T-helper 2 cell treated with Interferon-gamma antibody and Interleukin-4, amounts not matched to agents 5 μg/mL and 100 μg/mL, for 36 hours (primary cell): ENCODE data around the gene PPP1R15B.

Experiments used
- DNase-seq: peaks from one replicate; pipeline ENCODE4 v3.0.0; 2021; ENCODE audit warnings: low spot score
- H3K27ac Mint-ChIP-seq: one replicate; pipeline ENCODE4 v1.8.0; 2021; ENCODE audit warnings: mild to moderate bottlenecking, mixed read lengths
- H3K27me3 Mint-ChIP-seq: one replicate; pipeline ENCODE4 v1.8.0; 2021; ENCODE audit warnings: low read depth, mixed read lengths
- H3K36me3 Mint-ChIP-seq: one replicate; pipeline ENCODE4 v1.8.0; 2021; ENCODE audit warnings: low read depth, mixed read lengths
- H3K4me1 Mint-ChIP-seq: one replicate; pipeline ENCODE4 v1.8.0; 2021; ENCODE audit warnings: low read depth, mixed read lengths
- H3K4me3 Mint-ChIP-seq: one replicate; pipeline ENCODE4 v1.8.0; 2022; ENCODE audit warnings: mild to moderate bottlenecking, moderate library complexity, mixed read lengths
- H3K9me3 Mint-ChIP-seq: one replicate; pipeline ENCODE4 v1.8.0; 2021; ENCODE audit warnings: mixed read lengths

The PPP1R15B gene

DNA sequence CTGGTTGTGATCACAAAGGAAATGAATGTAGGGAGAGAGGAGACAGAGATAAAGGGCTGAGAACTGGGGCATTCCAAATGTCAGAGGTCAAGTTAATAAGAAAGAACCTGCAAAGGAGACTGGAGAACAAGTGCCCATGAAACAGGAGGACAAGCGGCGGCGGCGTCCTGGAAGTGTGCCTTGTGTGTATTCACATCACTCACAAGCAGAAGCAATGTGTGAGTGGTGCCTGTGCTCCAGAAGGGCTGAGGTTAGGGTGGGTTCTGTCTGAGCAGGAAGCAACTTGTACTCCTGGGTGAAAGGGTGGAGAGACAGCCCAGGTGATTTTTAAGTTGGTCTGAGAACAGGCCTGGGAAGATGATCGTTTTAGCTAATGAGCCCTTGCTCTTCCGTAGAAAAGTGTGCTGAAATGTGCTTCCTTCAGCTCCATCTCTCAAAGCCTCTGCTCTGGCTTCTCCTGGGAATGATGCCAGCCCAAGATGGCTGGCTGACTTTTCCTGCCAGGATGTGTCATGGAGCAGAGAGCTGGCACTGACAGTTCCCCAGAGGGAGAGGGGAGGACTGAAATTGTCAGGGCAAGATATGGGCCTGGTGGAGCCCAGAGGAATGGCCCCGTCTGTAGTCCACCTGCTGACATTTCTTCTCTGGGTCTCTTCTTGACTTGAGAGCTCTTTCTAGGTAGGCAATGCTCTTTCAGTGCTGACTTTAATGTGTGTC lies 26.8 kb downstream of the PPP1R15B start:
- Mint-ChIP-seq H3K4me3 (no peak overlapping the region), H3K27ac (no peak overlapping the region), H3K36me3 (no peaks in the 10 kb centered on the region), H3K4me1 (no peaks in the 10 kb centered on the region), H3K27me3 (peaks cover 11% of the 10 kb centered on the region), H3K9me3 (no peaks in the 10 kb centered on the region)
- no peak for DNase-seq

DNA sequence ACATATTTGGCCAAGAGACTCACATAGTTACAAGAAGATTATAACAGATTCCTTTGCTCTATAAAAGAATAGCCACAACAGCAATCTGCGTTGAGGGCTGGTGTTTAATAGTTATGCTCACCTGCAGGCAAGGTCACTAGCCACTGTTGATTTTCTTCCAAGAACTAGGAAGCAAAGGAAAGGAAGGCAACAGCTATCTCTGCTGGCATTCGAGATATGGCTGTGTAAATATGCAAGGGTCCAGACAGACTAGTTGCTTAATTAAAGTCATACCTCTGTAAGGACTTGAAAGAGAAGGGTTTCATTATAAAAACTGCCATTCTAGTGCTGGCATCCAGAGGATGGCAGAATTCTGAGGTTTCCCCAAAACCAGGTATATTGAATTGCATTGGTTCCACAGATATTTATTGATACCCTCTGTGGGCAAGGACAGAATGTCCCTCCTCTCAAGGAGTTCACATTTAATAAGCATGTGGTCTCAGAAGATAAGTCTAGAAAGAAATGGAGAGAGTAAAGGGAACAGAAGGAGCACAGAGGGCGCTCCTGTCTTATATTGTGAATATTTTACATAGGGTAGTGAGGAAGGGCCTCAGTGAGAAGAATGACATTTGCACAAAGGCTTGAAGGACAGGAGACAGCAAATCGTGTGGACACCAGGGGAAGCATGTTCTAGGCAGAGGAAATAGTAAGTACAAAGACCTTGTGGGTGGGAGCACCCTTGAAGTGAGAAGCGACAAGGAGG lies 28.3 kb downstream of the PPP1R15B start:
- H3K27ac Mint-ChIP-seq: no peak overlapping the region
- H3K27me3 Mint-ChIP-seq: peaks cover 23% of the 10 kb centered on the region
- H3K36me3 Mint-ChIP-seq: no peaks in the 10 kb centered on the region
- peaks cover under 1% of the 10 kb centered on the region for H3K4me1 Mint-ChIP-seq
- DNase-seq: no peak
- H3K9me3 Mint-ChIP-seq: no peaks in the 10 kb centered on the region
- no peak overlapping the region for H3K4me3 Mint-ChIP-seq

DNA sequence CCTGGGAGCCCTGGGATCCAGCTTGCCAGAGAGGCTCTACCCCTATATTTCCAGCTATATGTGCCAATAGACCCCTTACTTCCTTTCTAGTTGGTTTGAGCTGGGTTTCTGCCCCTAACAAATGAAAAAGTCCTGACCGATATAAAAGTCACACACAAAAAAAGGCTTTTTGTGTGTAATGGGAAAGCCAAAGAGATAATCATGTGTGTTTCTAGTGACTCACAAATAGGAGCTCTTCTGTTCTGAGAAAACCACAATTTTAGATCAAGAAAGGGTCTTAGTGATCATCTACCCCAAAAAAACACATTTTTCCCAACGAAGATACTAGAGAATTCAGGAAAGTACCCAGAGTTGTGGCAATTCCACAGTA lies 28.9 kb downstream of the PPP1R15B start:
- Mint-ChIP-seq H3K9me3 (no peaks in the 10 kb centered on the region), H3K36me3 (no peaks in the 10 kb centered on the region), H3K27me3 (peaks cover 30% of the 10 kb centered on the region), H3K4me1 (peaks cover 6% of the 10 kb centered on the region), H3K4me3 (no peak overlapping the region), H3K27ac (no peak overlapping the region)
- no peak for DNase-seq

DNA sequence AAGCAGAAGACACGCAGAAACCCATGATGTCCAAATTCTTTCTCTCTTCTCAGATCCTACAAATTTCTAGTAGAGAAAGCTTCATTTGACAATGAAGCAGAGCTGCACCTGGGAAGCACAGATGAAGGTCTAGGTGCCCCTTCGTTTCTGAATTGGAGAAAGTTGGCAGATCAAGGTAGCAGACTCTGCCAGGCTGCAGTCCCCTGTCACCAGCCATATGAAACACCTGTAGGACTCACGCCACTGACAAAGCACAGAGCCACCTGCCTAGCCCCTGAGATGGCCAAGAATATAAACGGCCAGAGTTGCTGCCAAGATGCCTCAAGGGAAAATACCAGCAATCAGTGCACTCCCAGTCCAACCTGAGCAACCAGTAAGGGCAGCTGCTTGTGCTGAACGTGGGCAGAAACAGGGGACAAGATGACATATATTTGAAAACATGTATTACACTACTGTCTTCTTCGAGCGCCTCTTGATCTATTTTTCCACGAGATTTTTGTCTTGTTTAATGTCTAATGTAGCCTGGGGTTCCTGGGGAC lies 31.3 kb downstream of the PPP1R15B start:
- H3K27ac Mint-ChIP-seq: no peak overlapping the region
- peaks cover 37% of the 10 kb centered on the region for H3K27me3 Mint-ChIP-seq
- peaks cover 7% of the 10 kb centered on the region for H3K4me1 Mint-ChIP-seq
- no peak for DNase-seq
- no peaks in the 10 kb centered on the region for H3K9me3 Mint-ChIP-seq
- no peaks in the 10 kb centered on the region for H3K36me3 Mint-ChIP-seq
- H3K4me3 Mint-ChIP-seq: no peak overlapping the region

DNA sequence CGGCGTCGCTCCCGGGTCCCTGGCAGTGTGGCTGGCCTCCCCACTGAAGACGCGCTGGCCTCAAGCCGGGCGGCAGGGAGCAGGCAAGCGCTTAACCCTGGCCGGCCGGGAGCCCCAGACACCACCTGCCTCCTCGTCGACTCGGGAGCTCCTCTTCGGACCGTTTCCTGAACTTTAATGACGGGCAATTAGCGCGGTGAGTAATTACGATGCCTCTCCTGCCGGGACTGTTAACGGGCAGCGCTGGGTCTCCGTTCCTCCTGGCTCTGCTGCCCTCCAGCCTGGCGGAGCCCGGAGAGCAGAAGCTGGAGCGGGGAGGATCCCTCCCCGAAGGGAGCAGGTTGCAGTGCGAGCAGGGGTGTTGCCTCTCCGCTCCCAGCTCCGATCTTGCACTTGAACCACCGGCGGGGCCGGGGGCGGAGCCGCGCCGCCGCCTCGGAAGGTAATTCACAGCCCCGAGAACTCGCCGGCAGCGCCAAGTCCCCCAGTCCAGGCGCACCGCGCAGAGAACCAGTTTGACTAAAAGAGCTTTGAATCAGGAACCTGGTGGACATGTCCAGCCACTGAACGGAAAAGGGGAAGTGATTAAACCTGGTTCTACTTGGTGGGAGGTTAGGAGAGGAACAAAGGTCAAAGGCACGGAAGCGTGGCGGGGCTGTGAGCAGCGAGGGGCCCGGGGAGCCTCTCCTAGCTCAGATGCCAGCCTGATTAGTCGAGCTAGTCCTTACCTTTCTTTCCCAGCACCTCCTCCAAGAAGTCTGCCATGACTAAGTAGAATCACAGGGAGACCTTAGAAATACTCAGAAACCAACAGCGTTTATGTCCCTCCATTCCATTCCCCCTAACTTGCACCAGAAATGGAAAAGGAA lies 33.6 kb downstream of the PPP1R15B start:
- H3K36me3 Mint-ChIP-seq: no peaks in the 10 kb centered on the region
- peak; percentile 46 for DNase-seq
- peaks cover 7% of the 10 kb centered on the region for H3K4me1 Mint-ChIP-seq
- H3K9me3 Mint-ChIP-seq: no peaks in the 10 kb centered on the region
- no peak overlapping the region for H3K27ac Mint-ChIP-seq
- peak overlapping the region; percentile 84 for H3K4me3 Mint-ChIP-seq
- peaks cover 37% of the 10 kb centered on the region for H3K27me3 Mint-ChIP-seq

DNA sequence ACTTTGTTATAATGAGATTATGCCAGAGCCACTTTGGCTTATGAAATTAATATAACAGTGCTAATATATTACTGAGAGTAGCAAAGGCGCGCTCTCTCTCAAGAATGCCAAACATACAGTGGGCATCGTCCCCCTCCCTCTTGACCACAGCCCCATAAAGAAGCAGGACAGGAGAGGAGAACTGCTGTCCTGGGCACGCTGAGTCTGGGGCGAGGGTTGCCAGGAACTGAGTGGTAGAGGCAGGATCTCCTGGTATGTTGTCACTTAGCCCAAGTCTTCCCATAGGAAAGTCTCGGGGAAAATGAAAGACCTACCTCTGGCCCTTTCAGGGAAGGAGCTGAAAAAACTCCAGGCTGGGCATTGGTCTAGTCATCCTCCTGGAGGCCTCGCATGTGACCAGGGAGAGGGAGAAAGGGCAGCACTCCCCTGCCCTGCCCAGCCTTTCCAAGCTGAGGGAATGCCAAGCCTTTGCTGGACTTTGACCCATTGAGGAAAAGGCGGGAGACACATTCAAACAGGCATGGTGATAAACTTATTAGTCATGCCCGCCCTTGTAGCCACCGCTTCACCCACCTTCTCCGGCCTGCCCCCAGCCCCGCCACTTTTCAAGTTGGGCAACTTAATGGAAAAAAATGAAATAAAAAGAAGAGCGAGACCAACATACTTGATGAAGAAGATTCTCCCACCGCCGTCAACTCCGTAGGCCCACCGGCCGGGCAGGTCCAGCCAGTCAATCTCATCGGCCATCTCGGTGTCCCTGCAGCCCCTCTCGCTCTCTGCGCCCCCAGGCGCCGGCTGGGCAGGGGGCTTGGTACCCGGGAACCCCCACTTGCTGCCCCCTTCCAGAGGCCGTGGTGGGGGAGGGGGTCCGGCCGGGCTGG lies 34.5 kb downstream of the PPP1R15B start:
- Mint-ChIP-seq H3K4me3 (peak overlapping the region; percentile 66), H3K36me3 (no peaks in the 10 kb centered on the region), H3K4me1 (peaks cover 7% of the 10 kb centered on the region), H3K27ac (no peak overlapping the region), H3K27me3 (peaks cover 41% of the 10 kb centered on the region), H3K9me3 (no peaks in the 10 kb centered on the region)
- no peak for DNase-seq

DNA sequence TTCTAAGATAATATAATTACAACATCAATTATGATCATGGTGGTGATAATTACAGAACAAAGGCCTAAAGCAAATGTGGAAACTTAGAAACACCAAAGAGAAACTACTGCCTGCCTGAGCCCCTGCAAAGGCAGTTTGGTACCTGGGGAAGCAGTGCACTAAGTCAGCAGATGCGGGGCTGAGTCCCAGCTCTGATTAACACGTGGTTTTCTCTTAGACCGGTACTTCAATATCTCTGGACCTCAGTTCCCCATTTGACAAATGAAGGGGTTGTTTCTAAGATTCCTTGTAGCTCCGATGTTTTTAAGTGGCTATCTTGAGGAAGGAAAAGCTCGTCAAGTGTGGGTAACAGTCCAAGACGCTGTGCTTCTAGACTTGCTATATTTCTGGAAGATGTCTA lies 35.2 kb downstream of the PPP1R15B start:
- Mint-ChIP-seq H3K27me3 (peaks cover 41% of the 10 kb centered on the region), H3K36me3 (no peaks in the 10 kb centered on the region), H3K4me1 (peaks cover 7% of the 10 kb centered on the region), H3K4me3 (no peak overlapping the region), H3K9me3 (no peaks in the 10 kb centered on the region), H3K27ac (no peak overlapping the region)
- DNase-seq: no peak

DNA sequence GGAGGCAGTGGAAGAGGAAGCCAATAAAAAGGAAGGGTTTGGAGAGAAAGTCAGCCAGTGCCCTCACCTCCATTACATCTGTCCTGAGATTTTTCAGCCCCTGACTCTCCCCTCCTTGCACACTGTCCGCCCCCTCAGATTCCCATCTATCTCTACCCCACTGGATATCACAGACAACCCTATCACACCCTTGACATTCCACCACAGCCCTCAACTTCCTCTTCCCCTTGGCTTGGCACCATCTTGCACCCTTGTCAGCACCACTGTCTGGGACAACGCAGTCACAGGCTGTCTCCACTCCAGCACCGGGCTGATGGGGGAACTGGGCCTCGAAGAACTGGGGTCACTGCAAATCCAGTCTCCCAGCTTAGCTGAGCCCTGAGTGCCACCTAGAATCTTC lies 37.7 kb downstream of the PPP1R15B start:
- Mint-ChIP-seq H3K27ac (no peak overlapping the region), H3K27me3 (peaks cover 24% of the 10 kb centered on the region), H3K9me3 (no peaks in the 10 kb centered on the region), H3K4me1 (peaks cover 10% of the 10 kb centered on the region), H3K4me3 (no peak overlapping the region), H3K36me3 (no peaks in the 10 kb centered on the region)
- no peak for DNase-seq

DNA sequence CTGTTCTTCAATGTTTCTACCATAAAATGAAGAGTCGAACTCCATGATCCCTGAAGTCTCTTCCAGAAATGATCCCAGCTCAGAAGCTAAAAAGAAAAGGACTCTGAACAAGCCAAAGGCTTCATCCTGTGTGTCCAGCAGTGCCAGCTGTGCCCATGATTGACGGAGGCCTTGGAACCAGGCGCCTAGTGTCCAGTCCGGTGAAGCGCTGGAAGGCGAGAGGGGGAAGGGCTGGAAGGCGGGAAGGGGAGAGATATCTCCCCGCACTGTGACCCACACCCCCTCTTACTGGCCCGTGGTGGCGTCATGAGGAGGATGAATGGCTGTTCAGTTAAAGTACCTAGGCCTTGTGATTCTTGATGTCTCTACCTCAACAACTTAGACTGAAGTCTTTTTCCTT lies 41.4 kb downstream of the PPP1R15B start:
- no peaks in the 10 kb centered on the region for H3K36me3 Mint-ChIP-seq
- H3K27me3 Mint-ChIP-seq: peaks cover 7% of the 10 kb centered on the region
- H3K4me1 Mint-ChIP-seq: peaks cover 4% of the 10 kb centered on the region
- H3K4me3 Mint-ChIP-seq: no peak overlapping the region
- no peak for DNase-seq
- H3K9me3 Mint-ChIP-seq: no peaks in the 10 kb centered on the region
- H3K27ac Mint-ChIP-seq: no peak overlapping the region

DNA sequence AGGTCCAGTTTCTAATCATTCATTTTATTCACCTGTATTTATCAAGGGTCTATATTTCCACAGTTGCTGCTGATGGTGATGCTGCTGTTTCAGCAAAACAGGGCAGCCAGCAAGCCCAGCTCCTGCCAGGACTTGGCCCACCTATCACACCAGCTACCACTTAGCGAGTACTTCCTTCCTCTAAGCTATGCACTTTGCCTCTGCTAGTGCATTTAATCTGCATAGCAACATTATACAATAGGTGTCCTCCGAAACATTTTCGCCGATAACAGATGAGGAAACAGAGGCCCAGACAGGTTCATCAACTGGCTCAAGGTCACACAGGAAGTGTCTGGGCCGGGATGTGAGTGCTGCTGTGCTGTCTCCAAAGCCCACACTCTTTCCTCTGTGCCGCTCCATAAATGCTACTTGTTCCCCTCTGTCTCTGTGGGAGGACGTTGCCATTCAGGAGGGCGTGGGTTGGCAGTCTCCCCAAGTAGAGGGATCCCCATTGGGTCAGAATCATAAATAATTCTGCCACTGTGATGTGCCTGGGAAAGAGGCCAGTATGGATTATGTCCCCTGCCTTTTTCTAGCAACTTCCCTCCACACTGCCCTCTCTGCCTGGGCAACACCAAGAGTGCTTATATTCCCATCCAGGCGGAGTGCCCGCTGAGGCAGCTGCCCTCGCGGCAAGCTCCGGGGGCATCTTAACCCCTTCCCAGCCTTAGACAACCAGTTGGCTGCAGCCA lies 42.5 kb downstream of the PPP1R15B start:
- H3K9me3 Mint-ChIP-seq: no peaks in the 10 kb centered on the region
- H3K36me3 Mint-ChIP-seq: no peaks in the 10 kb centered on the region
- H3K4me3 Mint-ChIP-seq: no peak overlapping the region
- DNase-seq: no peak
- H3K27me3 Mint-ChIP-seq: peaks cover 7% of the 10 kb centered on the region
- peaks cover 8% of the 10 kb centered on the region for H3K4me1 Mint-ChIP-seq
- H3K27ac Mint-ChIP-seq: no peak overlapping the region

DNA sequence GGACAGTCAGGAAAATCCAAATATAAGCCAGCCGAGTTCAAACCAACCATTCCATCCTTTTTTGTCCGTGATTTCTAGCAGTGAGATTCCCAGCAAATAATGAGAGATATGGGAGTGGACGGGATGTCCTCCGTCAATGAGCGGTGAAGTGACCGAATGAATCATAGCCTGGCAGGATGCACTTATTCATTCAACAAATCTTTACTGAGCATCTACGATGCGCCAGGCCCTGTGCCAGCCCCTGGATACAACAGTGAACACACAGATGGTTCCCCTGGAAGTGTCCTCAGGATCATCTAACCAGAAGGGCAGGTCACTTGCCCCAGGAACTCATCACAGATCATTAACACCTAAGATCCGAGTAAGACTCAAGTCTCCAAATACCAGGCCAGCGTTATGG lies 43.7 kb downstream of the PPP1R15B start:
- no peak overlapping the region for H3K4me3 Mint-ChIP-seq
- H3K4me1 Mint-ChIP-seq: peaks cover 12% of the 10 kb centered on the region
- peaks cover 7% of the 10 kb centered on the region for H3K27me3 Mint-ChIP-seq
- H3K36me3 Mint-ChIP-seq: no peaks in the 10 kb centered on the region
- no peak overlapping the region for H3K27ac Mint-ChIP-seq
- no peaks in the 10 kb centered on the region for H3K9me3 Mint-ChIP-seq
- DNase-seq: no peak

DNA sequence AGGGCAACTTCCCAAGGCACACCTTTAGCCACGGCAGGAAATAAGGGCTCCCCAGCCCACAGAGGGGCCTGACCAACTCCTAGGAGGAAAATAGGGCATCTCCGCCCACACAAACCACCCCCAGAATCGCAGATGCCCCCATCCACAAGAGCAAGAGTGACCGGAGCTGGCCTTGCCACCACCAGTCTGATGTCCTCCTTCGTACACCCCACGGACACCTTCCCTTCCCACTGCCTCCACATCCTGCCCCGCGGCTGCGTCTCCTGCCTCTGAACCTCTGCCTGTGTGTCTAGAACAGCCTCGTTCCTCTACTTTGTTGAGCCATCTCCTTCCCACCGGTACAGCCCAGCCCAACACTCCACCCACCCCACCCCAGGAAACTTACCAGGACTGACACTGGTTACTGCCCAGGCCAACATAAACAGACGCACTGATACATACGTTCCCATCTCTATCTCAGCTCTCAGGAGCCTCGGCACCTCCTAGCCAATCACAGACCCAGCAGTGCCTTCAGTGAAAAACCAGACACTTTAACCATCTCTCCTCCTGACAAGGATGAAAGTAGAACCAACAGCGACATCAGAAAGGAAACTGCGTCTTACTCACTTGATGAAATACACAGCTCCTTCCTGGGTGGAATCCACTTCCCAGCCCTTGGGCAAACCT lies 44.3 kb downstream of the PPP1R15B start:
- no peak for DNase-seq
- Mint-ChIP-seq H3K4me1 (peaks cover 12% of the 10 kb centered on the region), H3K4me3 (no peak overlapping the region), H3K27me3 (peaks cover 4% of the 10 kb centered on the region), H3K27ac (no peak overlapping the region), H3K36me3 (no peaks in the 10 kb centered on the region), H3K9me3 (no peaks in the 10 kb centered on the region)
